ENCODE measurements around the gene NDUFS1.

Gene NDUFS1

GRCh38 chr2:206095536-206096332, 63.5 kb downstream of the NDUFS1 start:
- Histone ChIP-seq H3K27me3 (replicated peaks; ENCODE audit: insufficient read depth, low read length) (no peaks in the 10 kb centered on the region), H3K4me2 (ENCODE audit: low read depth, low read length) (no peak overlapping the region), H3K9ac (ENCODE audit: low read length) (no peak overlapping the region), H4K20me1 (ENCODE audit: insufficient read depth, low read length) (no peaks in the 10 kb centered on the region), H3K36me3 (replicated peaks; ENCODE audit: insufficient read depth, low read length) (no peaks in the 10 kb centered on the region), H2AFZ (ENCODE audit: low read length) (no peak overlapping the region), H3K27ac (ENCODE audit: low read length) (no peak overlapping the region), H3K9me2 (replicated peaks; ENCODE audit: insufficient read depth, low read length) (no peaks in the 10 kb centered on the region), H3K9me3 (replicated peaks; ENCODE audit: insufficient read depth, low read length) (no peaks in the 10 kb centered on the region), H3K4me1 (ENCODE audit: low read length) (no peaks in the 10 kb centered on the region), H3K79me2 (ENCODE audit: low read length) (no peaks in the 10 kb centered on the region), H3K4me3 (ENCODE audit: low read length) (no peak overlapping the region), H3F3A (ENCODE audit: insufficient read depth, low read length) (no peaks in the 10 kb centered on the region)
- TF ChIP-seq EZH2 (optimal IDR thresholded peaks at IDR 0.05; ENCODE audit: low read depth, low read length): no peak
- TF ChIP-seq CTCF (IDR thresholded peaks at IDR 0.05; ENCODE audit: low read length): no peak
- no peak for TF ChIP-seq EZH2phosphoT487 (IDR thresholded peaks at IDR 0.05; ENCODE audit: low read length)
- DNase-seq: no peak

GRCh38 chr2:206092297-206092696, 66.9 kb downstream of the NDUFS1 start:
- no peaks in the 10 kb centered on the region for H3F3A ChIP-seq (ENCODE audit: insufficient read depth, low read length)
- H3K79me2 ChIP-seq (ENCODE audit: low read length): peaks cover 10% of the 10 kb centered on the region
- H3K4me1 ChIP-seq (ENCODE audit: low read length): no peaks in the 10 kb centered on the region
- H3K27me3 ChIP-seq (replicated peaks; ENCODE audit: insufficient read depth, low read length): no peaks in the 10 kb centered on the region
- H3K4me3 ChIP-seq (ENCODE audit: low read length): no peak overlapping the region
- no peaks in the 10 kb centered on the region for H4K20me1 ChIP-seq (ENCODE audit: insufficient read depth, low read length)
- H2AFZ ChIP-seq (ENCODE audit: low read length): no peak overlapping the region
- no peak overlapping the region for H3K9ac ChIP-seq (ENCODE audit: low read length)
- no peaks in the 10 kb centered on the region for H3K9me3 ChIP-seq (replicated peaks; ENCODE audit: insufficient read depth, low read length)
- no peak overlapping the region for H3K27ac ChIP-seq (ENCODE audit: low read length)
- no peak for DNase-seq
- no peaks in the 10 kb centered on the region for H3K9me2 ChIP-seq (replicated peaks; ENCODE audit: insufficient read depth, low read length)
- TF ChIP-seq CTCF (IDR thresholded peaks at IDR 0.05; ENCODE audit: low read length) (no peak), EZH2phosphoT487 (IDR thresholded peaks at IDR 0.05; ENCODE audit: low read length) (no peak), EZH2 (optimal IDR thresholded peaks at IDR 0.05; ENCODE audit: low read depth, low read length) (no peak)
- H3K36me3 ChIP-seq (replicated peaks; ENCODE audit: insufficient read depth, low read length): no peaks in the 10 kb centered on the region
- no peak overlapping the region for H3K4me2 ChIP-seq (ENCODE audit: low read depth, low read length)

GRCh38 chr2:206088248-206088647, 71.0 kb downstream of the NDUFS1 start:
- H3K9ac ChIP-seq (ENCODE audit: low read length): no peak overlapping the region
- no peak overlapping the region for H3K4me3 ChIP-seq (ENCODE audit: low read length)
- DNase-seq: no peak
- H3K9me2 ChIP-seq (replicated peaks; ENCODE audit: insufficient read depth, low read length): no peaks in the 10 kb centered on the region
- no peaks in the 10 kb centered on the region for H3K9me3 ChIP-seq (replicated peaks; ENCODE audit: insufficient read depth, low read length)
- TF ChIP-seq CTCF (IDR thresholded peaks at IDR 0.05; ENCODE audit: low read length): no peak
- no peak for TF ChIP-seq EZH2phosphoT487 (IDR thresholded peaks at IDR 0.05; ENCODE audit: low read length)
- no peak for TF ChIP-seq EZH2 (optimal IDR thresholded peaks at IDR 0.05; ENCODE audit: low read depth, low read length)
- H3F3A ChIP-seq (ENCODE audit: insufficient read depth, low read length): peaks cover 17% of the 10 kb centered on the region
- H3K4me2 ChIP-seq (ENCODE audit: low read depth, low read length): no peak overlapping the region
- no peaks in the 10 kb centered on the region for H3K27me3 ChIP-seq (replicated peaks; ENCODE audit: insufficient read depth, low read length)
- peaks cover 41% of the 10 kb centered on the region for H3K79me2 ChIP-seq (ENCODE audit: low read length)
- no peak overlapping the region for H3K27ac ChIP-seq (ENCODE audit: low read length)
- H2AFZ ChIP-seq (ENCODE audit: low read length): no peak overlapping the region
- no peaks in the 10 kb centered on the region for H3K4me1 ChIP-seq (ENCODE audit: low read length)
- H3K36me3 ChIP-seq (replicated peaks; ENCODE audit: insufficient read depth, low read length): no peaks in the 10 kb centered on the region
- no peaks in the 10 kb centered on the region for H4K20me1 ChIP-seq (ENCODE audit: insufficient read depth, low read length)

Data from MM.1S (cell line).